AG10803 (cell line): ENCODE data around the gene LPP.
"Not testable (repeated sequence)": the region's sequence is repeated elsewhere in the genome, so short reads cannot be mapped to it uniquely, and the experiment has no call there.

Experiments used
- DNase-seq: peaks from one replicate; pipeline ENCODE4 v3.0.0; 2010; ENCODE audit warnings: low read depth
- H3K4me3 ChIP-seq: 2 replicates; pipeline ENCODE4 v1.5.1; 2011; ENCODE audit warnings: mild to moderate bottlenecking, low read length, control low read depth
- TF ChIP-seq, protein P1 (sequence below): conservative IDR thresholded peaks from 2 replicates; pipeline ENCODE4 v1.5.1; 2011; ENCODE audit warnings: mild to moderate bottlenecking, low read length, control low read depth, inconsistent platforms

LPP gene

DNA sequence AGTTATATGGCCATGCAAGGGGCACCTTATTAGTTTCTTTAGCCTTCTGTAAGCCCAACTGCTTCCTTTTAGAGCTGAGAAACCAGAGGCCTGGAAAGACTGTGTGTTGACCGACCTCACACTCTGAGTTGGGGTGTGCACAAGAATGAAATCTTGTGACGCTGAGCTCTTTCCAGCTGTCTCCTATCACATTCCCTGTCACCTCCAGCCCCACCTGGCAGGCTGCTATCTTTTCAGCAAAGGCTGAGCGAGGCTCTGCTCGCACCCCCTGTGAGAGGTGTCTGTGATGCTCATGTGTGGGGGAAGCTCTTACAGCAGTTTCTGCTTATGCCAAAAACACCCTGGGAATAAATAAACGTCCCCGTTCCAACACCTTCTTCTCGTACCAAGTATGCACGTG, 27.0 kb upstream of the LPP start:
- TF ChIP-seq, protein P1, sequence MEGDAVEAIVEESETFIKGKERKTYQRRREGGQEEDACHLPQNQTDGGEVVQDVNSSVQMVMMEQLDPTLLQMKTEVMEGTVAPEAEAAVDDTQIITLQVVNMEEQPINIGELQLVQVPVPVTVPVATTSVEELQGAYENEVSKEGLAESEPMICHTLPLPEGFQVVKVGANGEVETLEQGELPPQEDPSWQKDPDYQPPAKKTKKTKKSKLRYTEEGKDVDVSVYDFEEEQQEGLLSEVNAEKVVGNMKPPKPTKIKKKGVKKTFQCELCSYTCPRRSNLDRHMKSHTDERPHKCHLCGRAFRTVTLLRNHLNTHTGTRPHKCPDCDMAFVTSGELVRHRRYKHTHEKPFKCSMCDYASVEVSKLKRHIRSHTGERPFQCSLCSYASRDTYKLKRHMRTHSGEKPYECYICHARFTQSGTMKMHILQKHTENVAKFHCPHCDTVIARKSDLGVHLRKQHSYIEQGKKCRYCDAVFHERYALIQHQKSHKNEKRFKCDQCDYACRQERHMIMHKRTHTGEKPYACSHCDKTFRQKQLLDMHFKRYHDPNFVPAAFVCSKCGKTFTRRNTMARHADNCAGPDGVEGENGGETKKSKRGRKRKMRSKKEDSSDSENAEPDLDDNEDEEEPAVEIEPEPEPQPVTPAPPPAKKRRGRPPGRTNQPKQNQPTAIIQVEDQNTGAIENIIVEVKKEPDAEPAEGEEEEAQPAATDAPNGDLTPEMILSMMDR = no peak
- H3K4me3 ChIP-seq = no peak overlapping the region
- DNase-seq = no peak

DNA sequence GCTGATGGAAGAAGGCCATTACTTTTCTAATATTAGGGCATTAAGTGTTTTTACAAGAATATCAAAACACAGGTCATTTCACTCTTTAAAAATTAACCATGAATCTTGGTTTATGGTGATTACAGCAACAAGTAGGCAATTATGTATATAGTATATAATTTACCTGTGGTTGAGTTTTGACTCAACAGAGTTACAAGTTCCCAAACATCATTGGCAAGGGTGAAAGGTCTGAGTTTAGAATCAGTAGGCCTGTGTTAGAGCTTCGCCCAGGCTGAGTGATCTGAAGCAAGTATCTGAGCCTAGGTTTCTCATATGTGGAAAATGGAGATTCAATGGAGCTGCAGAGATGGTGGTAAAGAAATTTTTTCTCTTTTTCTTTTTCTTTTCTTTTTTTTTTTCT, 25.1 kb upstream of the LPP start:
- TF ChIP-seq, protein P1 = no peak
- no peak for DNase-seq
- H3K4me3 ChIP-seq = no peak overlapping the region

DNA sequence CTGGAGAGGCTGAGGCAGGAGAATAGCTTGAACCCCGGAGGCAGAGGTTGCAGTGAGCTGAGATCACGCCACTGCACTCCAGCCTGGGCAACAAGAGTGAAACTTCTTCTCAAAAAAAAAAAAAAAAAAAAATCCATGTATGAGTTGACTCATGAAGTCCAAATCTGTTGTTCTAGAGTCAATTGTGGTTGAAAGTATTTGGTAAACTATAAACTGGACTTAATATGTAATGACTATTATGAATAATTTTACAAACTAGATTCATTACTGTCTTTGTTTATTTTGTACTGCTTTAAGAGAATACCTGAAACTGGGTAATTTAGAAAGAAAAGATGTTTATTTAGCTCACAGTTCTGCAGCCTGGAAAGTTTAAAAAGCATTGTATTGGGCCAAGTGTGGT, 22.9 kb upstream of the LPP start:
- not testable (repeated sequence) for DNase-seq, H3K4me3 ChIP-seq

DNA sequence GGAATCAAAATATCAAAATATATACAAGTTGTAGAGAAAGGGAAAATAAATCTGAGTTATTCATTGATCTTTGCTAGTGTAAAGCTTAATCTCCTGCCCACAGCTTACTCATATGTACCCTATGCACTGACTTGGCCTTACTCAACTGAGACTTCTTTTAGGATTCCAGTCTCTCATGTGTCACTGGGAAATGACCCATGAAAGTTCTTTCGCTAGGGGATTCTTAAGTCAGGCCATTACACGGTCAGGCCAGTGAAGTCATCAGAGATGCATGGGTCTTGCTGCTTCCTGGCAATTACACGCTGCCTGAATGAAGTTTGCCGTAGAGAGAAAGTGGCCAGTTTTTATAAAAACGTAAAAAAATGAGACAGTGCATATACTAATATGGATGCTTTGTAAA, 20.7 kb upstream of the LPP start:
- DNase-seq = peak; percentile 37
- TF ChIP-seq, protein P1 = no peak
- H3K4me3 ChIP-seq = no peak overlapping the region

DNA sequence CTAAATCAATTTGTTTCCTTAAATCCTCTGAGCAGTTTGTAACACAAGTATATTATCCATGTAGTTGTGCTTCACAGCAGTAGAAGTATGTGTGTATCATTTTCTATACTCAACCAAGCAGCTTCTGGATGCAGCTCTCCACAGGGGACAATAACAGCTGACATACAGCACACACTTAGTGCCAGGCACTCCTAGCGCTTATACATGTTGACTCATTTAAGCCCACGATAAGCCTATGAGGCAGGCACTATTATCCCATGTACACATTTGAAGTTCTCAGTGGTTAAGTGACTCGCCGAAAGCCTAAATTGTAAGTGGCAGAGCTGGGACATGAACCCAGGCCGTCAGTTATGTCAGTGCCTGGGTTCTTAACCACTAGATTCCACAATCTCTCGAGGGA, 20.3 kb upstream of the LPP start:
- TF ChIP-seq, protein P1 = no peak
- DNase-seq = peak; percentile 12
- H3K4me3 ChIP-seq = no peak overlapping the region

DNA sequence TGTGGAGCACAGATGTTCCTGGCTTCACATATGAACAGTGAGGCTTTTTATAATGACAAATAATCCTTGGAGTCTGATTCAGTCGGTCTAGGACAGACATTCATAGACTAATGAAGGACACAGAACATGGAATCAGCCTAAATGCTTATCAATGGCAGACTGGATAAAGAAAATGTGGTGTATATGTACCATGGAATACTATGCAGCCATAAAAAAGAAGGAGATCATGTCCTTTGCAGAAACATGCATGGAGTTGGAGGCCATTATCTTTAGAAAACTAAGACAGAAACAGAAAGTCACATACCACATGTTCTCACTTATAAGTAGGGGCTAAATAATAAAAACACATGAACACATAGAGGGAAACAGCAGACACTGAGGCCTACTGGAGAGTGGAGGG, 19.9 kb upstream of the LPP start:
- H3K4me3 ChIP-seq = no peak overlapping the region
- TF ChIP-seq, protein P1 = no peak
- no peak for DNase-seq

DNA sequence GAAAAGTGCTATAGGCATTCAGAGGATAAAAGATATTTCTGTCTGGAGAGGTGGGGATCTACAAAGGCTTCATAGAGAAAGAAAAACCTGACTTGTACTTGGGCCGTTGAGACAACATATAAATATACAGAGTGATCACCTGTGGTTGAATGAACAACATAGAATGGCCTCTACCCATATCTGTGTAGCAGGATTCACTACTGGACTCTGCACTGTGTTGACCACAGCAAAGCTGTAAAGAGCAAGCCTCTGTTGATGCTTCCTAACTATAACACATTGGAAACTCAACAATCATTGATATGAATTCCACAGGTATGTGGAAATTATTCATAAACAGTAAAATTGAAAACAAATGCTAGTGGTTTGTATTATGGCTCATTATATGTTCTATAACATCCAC, 19.1 kb upstream of the LPP start:
- no peak overlapping the region for H3K4me3 ChIP-seq
- no peak for DNase-seq
- TF ChIP-seq, protein P1 = no peak

DNA sequence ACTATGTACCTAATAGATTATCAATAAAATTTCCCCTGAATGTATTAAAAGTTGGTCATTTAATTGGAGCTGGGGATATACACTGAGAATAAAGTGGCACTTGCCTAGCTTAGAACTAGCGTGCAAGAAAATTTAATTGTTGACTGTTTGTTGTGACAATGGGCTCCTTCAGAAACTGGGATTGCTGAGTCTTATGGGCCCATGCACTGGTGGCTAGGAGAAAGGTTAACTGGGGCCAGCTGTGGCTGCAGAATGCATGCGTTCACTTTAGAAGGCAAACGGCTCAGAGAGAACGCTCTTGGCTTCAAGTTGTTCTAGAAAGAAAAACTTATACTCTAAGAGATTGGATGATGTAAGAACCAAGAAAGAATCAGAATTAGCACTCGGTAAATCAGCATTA, 18.7 kb upstream of the LPP start:
- no peak overlapping the region for H3K4me3 ChIP-seq
- no peak for DNase-seq
- TF ChIP-seq, protein P1 = no peak
